NCI-H1105 treated with DMSO at 0.1 percent for 48 hours (cell line): ENCODE measurements around the gene SF3B1.

Experiments used
- DNase-seq: peaks from one replicate; lab custom pipeline; 2025; lab: John Stamatoyannopoulos, UW

SF3B1 gene

GRCh38 chr2:197340591-197340990 is 94.2 kb downstream of the SF3B1 start:
- DNase-seq: no peak
